NCI-H345 treated with DMSO at 0.1 percent for 48 hours (cell line): ENCODE data around the gene MRGPRE.

Experiments used
- DNase-seq: peaks from one replicate; lab custom pipeline; 2025; ENCODE audit not compliant: unreplicated experiment; lab: John Stamatoyannopoulos, UW

The MRGPRE gene

DNA sequence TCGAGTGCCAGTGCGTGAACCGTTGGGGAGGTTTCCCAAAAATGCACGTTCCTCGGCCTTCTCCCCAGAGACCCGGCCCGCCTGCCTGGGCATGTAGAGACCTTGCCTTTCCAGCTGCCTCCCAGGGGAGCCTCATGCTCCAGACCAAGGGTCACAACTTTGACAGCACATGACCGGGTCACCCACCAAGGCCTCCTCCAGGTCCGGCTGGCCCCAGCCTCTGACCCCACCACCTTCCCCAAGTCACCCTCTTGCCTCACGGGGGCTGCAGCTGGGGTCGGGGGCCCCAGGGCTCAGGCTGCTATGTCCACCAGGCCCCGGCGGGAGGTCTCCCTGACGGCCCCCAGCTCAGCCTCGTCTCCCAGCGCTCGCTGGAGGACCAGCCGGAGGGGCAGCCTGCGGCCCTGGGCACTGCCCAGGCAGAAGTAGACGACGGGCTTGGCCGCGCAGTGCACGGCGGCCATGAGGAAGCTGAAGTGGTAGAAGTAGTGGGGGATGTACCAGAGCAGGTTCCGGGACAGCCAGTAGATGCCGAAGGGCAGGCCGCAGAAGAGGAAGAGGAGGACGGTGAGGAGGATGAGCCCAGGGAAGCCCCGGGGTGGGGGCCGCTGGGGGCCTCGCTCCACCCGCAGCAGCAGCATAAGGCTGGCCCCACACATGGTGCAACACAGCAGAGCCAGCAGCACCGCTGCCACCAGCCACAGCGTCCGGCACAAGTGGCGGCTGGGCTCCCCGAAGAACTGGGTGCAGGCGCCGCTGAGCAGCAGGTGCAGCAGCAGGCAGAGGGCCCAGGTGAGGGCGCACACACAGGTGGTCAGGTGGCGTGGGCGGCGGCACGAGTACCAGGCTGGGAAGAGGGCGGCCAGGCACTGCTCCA, 4.4 kb downstream of the MRGPRE start:
- DNase-seq, result no peak

DNA sequence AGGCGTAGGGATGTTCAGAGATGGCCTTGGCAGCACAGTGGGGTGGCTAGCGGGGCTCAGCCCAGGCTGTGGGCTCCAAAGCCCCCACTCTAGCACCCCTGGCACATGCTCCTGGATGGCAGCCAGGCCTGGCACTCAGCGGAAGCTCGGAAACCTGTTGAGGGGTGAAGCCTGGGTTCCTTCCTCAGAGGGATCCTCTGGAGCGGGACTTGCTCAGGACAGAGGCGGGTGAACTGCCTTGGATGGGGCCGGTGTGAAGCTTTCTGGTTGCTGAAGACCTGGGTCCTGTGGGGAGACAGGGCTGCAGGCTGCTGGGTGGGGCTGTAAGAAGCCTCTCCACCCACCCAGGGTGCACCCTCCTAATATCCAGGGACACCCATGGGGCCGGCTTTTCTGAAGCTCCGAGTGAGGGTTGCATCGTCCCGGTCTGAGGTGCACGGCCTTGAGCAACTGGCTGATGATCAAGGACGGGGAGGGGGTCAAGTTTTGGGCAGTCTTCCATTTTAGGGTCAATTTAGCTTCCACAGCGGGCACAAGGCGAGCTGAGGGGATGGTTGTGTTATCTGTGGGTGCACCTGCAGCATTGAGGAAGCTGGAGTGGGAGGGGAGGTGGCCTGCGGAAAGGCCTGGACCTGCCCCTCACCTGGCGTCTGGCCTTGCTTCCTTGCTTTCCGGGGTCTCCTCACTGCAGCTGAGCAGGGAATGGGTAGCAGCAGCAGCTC, 5.2 kb downstream of the MRGPRE start:
- DNase-seq, result no peak

DNA sequence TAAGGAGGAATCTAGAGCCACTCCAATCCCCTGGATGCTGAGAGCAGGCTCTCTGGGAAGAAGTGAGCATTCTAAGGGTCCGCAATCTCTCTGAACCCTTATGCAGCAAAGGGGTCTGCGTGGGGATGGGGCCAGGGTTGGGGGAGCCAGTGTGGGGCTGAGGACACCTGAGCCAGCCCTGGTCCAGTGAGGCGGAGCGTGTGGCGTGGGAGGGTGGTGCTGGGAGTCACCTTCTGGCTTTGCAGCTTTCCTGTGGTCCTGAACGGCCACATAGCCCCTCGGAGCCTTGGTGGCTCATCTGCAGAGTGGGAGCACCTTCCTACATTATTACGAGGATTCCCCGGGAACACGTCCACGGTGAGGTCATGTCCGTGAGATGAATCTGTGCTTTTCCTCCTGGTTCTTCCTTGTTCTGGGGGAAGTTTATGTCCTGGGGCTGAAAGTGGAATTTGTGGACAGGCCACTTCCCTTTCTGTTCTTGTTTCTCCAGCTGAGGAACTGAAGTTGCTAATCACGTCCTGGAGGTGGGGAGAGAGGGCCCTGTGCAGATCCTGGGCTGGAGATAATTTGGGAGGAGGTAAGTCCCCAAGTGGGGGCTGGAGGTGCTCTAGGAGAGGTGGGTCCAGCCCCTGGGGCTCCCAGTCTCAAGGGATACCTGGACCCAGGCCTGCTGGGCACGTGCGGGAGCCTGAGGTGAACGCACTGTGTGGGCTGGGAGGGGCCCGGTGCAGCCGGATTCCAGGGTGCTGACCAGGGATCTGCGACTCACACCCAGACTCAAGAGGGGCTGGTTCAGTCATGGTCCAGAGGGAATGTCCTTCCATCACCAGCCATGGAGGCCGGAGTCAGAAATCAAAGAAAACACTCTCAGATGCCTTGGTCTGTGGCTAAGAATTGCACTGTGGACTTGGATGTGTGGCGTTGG, 6.1 kb downstream of the MRGPRE start:
- DNase-seq, result no peak

DNA sequence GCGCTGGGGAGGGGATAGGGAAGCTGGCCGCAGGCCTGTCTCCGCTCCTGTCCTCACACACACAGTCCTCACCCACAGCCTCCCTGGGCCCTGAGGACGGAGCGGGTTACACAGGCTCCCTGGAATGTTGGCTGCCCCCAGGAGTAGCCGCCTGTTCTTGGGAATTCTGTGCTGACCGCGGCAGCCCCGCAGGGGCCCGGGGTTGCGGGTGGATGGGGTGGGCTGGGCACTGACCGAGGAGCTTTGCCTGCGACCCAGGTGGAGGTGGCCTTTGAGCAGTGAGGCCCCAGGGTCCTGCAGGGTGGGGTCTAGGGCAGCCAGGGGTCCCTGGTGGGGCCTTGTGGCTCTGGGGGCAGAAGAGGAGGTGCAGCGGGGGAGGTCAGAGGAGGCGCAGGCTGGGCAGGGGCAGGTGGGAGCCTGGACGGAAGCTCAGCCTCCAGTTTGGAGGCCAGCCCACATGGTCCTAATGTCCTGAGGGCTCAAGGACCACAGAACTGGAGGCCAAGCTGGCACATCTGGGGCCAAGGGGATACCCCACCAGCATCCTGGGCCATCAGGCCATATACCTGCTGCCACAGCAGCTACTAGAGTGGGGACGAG, 7.0 kb downstream of the MRGPRE start:
- no peak for DNase-seq

DNA sequence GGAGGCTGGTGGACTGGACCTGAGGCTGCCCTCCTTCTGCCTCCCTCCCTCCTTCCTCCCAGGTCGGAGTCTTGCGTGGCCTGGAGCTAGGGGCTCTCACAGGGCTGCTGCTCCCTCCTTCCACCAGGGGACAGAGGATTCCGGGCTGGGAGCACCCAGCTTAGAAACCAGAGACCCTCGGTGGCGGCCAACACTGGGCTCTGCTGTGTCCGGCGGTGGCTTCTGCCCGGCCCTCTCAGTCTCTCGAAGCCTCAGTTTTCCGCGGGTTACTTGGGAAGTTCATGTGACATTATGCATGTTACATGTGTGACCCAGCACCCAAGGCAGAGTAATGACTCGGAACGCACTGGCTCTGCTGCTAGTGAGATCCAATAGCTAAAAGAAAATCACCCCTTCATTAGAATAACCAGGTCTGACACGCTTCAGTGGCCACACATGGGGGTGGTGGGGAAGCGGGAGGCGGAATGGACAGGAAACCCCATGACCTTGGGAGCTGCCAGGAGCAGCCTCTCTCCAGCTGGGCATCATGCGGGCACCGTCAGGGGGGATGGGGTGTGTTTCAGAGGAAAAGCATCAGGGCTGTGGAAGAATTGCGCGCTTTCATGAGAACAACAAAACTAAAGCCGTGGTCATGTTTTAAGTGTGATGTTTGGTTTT, 7.7 kb downstream of the MRGPRE start:
- no peak for DNase-seq

DNA sequence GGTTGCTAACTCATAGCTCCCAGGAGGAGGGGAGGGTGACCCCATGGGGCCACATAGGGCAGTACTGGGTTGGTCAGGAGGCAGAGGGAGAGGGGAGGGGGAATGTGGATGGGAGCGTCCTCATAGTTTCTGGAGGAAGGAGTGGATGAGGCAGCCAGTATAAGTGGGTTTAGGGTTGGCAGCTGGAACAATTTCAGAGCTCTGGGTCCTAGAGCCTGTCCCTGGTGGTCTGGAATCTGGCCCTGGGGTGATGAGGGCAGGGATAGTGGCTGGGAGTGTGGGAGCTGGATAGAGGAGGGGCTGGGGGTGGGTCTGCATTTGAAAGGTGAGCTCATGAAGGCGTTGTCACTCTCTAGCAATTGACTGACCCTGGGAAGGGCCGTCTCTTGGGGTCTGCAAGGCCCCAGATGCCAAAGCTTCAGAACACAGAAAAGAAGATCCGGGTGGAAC, 8.3 kb downstream of the MRGPRE start:
- DNase-seq, result no peak

DNA sequence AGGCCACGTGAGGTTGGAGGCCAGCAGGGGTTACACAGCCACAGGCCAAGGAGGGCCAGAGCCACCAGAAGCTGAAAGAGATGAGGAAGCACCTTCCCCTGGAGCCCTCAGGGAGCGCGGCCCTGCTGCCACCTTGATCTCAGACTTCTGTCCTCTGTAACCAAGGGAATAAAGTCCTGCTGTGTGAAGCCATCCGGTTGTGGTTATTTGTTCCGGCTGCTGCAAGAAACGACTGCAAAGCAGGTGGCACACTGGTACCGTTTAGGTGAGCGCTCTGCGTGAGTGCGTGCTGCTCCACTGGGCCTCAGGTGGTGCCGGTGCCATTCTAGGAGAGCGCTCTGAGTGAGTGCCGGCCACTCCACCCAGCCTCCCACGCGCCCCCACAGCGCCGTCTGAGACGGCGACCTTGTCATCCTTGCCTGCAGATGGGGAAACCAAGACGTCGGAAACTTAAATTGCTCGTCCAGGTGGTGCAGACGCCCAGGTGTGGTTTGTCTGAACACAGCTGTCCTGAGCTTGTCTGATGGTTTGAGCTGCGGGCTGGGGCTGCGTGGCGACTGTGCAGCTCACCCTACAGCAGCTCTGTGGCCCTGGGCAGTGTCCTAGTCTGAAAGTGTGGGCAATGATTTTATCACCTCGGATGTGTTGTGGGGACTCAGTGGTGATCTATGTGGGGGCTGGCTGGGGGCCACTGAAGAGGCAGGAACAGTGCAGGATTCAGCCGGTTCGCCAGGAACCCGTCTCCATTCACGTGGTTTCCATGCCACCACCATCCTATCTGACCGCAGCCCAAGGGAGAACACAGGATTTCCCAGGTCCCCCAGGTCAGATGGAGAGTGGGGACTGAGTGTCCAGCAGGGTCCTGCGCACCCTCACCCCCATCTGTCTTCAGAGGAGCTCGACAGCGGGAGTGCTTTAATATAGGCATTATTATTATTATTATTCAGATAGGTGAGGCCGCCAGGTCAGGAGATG, 9.0 kb downstream of the MRGPRE start:
- DNase-seq, result no peak

DNA sequence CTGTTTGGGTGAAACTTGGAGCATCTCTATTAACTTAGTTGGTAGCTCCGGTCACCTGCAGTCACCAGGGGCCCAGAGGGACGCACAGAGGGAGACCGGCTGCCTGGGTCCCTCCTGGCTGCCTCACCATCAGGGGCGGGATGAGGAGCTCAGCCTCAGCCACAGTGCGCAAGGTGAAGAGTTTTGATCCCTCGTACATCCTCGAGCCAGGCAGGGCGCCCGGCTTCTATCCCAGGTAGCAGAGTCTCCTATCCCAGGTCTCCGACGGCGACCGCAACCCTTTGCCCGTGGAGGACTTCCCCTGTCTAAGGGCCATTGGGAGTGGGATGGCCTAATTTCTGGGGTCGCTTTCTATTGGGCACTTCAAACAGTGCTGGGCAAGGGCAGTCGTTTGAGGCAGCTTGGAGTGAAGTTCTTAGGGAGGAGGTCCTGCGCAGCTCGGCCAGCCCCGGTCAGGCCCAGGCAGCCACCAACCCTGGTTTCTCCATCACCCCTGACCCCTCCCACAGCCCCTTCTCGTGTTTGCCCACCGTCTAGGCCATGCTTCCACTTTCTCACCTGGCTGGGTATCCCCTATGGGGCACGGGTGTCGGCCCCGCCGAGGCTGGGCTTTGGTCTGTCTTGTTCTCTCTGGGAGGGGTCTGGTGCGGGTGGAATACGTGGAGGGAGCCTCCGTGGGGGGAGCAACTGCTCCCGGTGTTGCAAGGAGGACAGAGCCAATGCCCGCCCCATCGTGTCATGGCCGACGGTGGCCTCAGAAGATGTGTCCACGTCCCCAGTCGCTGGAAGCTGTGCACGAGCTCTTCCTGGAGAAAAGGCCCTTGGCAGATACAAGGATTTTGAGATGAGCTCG, 10.0 kb downstream of the MRGPRE start:
- no peak for DNase-seq

DNA sequence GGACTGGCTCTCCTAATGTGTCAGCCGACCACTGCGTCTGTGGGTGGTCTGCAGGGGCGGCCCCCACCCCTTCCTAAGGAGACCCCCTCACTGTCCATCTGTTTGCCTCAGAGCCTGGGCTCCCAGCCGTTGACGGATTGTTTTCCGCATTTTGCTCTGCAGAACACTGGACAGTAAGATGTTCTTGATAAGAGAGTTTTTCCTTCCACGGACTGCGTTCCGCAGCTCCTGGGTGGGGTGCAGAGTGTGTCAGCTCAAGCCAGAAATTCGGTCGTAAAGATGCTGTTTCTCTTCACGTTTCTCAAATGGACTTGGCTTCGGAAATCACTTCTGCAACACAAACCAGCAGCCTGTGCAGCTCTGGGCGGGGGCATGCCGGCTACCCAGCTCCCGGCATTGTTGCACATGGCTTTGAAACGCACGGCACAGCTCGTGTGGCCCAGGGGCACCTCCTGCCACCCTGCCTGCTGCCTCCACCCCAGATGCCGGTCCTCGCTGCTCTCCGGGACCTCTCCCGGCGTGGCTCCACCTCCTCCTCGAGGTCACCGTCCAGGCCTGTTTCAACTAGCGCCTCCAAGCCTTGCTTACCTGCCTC, 10.7 kb downstream of the MRGPRE start:
- DNase-seq, result no peak

DNA sequence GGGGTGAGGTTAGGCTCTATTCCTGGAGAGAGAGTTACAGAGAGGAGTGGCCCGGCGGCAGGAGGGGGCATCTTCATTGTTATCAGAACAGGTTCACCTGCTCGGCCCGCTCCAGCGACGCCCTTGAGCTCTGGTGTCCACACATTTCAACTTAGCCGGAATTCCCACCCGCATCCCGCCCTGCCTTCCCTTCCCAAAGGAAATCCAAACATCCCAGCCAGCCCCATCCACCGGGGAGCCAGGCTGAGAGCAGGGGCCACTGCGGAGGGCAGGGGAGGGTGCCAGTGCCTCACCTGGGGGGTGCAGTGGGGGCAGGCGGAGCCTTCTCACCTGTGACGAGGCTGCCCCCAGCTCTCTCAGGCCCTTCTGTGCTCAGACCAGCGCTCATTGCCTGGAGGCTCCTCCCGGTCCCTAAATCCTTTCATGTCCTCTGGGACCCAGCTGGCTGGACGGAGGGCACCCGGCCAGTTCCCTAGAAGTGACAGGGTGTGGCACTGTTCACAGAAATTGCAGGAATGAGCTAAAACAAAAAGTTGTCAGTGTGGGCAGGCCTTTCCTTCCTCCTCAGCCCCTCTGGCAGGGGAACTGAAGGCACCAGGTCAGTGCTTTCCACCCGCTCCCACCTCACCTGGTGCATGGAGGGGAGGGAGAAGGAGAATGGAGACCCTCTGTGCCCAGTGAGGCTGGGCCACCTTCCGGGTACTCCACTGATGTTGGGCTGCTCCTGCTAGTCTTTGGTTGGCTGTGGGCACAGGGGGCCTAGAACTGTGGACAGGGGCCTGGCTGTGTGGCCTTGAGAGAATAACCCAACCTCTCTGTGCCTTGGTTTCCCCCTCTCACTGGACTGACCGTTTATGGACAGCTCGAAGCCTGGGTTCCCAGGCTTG, 11.5 kb downstream of the MRGPRE start:
- DNase-seq, result no peak

DNA sequence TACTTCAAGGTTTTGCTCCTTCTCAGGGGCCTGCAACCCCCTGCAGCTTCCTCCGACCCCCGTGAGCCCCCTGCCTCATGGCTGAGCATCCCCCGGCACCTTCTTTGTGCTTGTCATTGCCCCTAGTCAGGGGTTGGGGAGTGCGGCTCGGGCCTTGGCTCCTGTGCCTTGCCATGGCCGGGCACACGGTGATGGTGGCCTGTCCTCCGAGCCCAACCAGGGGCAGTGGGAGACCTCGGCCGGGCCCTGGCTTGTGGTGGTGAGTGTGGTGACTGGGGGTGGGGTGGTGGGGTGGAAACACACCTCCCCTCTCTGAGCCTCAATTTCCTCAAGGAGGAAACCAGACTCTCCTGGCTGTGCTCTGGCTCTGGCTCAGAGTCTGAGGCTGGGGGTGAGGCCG, 12.1 kb downstream of the MRGPRE start:
- DNase-seq, result no peak

DNA sequence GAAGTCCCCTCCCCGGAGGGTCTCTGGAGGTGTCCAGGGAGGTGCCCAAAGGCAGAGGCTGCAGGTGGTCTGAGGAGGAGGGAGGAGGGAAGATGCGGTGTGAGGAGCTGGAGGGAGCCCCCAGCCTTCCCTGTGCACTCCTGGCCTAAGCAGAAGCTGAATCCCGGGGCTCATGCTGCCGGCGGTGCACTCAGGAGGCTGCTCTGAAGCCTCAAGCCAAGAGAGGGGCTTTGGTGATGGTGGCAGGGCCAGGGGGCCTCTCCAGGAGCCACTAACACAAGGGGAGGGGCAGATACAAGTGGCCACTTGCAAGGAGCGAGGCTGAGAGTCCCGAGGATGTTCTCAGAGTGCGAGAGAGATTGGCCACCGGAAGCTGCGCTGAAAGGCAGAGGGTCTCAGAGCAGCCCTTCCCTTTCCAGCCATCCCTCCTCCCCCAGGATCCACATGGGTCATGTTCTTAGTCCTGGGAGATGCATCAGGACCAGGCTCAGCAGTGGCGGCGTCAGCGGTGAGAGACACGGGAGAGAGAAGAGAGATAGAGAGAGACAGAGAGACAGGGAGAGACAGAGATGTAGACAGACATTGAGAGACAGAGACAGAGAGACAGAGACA, 12.8 kb downstream of the MRGPRE start:
- DNase-seq, result no peak

DNA sequence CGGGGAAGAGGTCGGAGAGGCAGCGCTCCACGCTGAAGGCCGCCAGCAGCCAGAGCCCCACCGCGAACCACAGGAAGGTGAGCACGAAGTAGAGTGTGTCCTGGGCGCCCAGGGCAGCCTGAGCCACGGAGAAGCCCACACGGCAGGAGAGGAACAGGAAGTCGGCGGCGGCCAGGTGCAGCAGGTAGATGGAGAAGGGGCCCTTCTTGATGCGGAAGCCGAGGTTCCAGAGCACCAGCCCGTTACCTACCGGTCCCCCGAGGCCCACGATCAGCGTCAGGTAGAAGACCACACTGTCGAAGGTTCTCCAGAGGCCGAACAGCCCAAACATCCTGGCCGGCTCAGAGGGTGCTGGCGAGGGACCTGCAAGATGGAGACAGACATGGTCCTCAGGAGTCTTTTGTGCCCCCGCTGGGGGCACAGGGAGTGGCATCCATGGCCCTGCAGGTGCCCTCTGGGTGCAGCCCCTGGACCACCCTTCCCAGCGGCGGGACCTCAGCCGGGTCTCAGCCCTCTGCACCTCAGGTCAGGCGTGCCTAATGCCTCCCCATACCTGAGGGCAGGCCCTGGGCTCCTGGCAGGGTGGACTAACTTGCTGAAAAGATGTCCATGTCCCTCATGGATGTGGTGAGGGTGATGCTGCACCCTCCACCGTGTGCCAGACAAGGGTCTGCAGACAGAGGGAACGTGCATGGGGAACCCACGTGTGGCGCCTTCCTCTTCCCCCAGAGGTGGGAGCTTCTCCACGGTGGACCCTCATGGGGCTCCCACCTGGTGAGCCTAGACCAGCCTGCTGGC, 13.5 kb downstream of the MRGPRE start, which contains the start of gene MRGPRG:
Gene MRGPRG, minus strand, starts transcription at position 331 of the 798 bp plus-strand sequence. Its CDS starts 0 bp downstream, at position 331.
- no peak for DNase-seq

DNA sequence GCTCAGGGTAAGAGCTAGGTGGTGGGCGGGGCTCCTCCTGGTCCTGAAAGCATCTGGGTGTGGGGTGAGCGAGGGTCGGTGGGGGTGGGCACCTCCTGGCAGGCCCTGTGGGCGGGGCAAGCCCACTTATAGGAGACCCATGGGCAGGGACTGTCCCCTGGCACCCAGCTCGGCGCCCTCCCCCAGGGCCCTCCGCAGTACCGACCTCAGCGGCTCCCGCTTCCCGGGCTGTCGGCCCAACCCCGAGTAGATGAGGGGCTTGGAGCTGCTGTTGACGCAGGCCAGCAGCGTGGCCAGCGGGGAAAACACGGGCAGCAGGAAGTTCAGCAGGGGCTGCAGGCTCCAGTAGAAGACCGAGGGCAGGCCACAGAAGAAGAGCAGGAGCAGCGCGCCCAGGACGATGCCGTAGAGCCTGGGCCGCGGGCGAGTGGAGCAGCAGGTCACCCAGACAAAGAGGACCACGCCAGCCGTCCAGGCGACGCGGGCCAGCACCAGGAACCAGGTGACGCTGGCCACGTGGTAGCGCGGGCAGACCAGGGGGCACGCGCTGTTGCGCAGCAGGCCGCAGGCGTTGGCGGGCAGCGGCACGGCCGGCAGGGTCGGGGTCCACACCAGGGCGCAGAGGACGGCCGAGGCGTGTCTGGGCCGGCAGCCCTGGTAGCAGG, 14.3 kb downstream of the MRGPRE start:
- no peak for DNase-seq

DNA sequence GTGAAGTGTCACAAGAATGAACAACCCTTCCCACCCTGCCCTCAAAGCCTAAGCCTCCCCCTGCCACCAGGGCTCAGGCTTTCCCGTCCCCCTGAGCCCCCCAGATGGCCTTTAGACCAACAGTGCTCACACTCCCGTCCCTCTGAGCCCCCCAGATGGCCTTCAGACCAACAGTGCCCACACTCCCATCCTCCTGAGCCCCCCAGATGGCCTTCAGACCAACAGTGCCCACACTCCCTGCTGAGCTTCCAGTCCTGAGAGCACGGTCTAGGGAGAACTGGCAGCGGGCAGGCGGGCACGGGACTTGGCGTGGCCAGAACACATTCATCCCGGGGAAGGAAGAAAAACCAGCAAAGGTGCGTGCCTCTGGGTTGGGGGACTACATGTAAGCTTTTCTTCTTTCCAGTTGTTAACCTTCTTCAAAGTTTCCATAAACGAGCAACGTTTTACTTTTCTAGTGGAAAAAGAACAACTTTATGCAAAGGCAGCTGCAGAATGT, 16.1 kb downstream of the MRGPRE start:
- no peak for DNase-seq
